SU-DHL-6 (cell line): ENCODE measurements around the gene TIGD1.

Experiments
- CTCF ChIP-seq: fragments of 200-600 bp; sonication (generic); IDR thresholded peaks from one replicate; pipeline ENCODE4 v1.5.1; 2017; ENCODE audit warnings: antibody characterized with exemption, mild to moderate bottlenecking, low read length, moderate library complexity; ENCODE audit not compliant: insufficient read depth, poor library complexity, severe bottlenecking
- EZH2phosphoT487 ChIP-seq: fragments of 200-600 bp; sonication (generic), shearing (Covaris generic); conservative IDR thresholded peaks from 2 replicates; pipeline ENCODE4 v1.6.1; 2018; ENCODE audit warnings: mild to moderate bottlenecking, antibody characterized with exemption, low read length, moderate library complexity, mixed read lengths

DNA sequence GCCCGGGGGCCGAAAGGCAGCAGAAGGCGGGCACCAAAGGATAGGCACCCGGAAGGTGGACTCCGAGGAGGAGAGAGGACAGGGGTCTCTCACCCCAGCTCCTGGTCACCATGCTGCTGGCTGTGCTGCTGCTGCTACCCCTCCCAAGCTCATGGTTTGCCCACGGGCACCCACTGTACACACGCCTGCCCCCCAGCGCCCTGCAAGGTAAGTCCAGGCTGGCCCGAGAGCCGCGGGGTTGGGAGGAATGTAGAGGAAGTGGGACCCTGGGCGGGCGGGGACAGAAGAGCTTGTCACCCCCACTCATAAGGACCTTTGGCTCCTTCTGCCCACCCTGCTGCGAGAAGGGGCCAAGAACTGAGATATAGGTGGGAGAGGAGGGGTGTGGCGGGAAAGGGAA, 29.9 kb downstream of the TIGD1 start:
- TF ChIP-seq CTCF (no peak), EZH2phosphoT487 (no peak)
